Stimulated activated CD4-positive, alpha-beta T cell treated with anti-CD3 and anti-CD28 coated beads, Interleukin-4, amount 100 ng/mL, for 24 hours (primary cell): ENCODE data around the gene MRGPRD.

Source experiments
- DNase-seq: peaks from one replicate; pipeline ENCODE4 v3.0.0-alpha.2; 2020

Gene MRGPRD

DNA sequence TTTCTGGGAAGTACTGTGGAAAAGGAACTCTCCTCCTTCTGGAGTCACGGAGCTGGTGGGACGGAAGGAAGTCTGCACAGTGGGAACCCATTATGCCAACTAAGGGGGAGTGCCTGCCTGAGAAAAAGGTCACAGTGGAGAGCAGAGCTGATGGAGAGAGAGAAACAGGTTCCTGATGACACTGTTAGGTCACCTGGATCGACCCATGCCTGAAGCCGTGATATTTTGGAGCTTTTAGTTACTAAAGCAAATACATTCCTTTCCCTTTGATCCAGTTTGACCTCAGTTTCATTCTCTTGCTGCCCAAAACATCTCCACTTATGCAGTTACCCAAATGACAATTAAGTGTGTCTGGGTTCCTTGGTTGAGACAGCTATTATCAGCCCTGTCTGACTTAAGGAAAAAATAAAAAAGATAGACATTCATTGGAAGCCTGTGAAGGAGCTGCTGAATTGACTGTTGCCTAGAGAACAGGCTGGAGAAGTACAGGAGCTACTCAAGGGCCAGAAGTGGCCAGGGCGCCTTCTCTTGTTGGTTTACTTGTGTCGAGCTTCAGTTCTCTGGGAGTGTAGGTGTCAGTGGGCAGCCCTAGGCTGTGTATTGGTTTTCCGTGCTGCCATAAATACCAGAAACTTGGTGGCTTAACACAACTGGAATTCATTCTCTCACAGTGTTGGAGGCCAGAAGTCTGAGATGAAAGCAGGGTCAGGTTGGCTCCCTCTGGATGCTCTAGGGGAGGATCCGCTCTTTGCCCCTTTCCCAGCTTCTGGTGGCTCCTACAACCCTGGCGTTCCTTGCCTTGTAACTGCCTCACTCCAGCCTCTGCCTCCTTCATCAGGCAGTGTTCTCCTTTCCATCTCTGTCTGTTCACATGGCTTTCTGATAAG is 13.6 kb downstream of the MRGPRD start:
- no peak for DNase-seq

DNA sequence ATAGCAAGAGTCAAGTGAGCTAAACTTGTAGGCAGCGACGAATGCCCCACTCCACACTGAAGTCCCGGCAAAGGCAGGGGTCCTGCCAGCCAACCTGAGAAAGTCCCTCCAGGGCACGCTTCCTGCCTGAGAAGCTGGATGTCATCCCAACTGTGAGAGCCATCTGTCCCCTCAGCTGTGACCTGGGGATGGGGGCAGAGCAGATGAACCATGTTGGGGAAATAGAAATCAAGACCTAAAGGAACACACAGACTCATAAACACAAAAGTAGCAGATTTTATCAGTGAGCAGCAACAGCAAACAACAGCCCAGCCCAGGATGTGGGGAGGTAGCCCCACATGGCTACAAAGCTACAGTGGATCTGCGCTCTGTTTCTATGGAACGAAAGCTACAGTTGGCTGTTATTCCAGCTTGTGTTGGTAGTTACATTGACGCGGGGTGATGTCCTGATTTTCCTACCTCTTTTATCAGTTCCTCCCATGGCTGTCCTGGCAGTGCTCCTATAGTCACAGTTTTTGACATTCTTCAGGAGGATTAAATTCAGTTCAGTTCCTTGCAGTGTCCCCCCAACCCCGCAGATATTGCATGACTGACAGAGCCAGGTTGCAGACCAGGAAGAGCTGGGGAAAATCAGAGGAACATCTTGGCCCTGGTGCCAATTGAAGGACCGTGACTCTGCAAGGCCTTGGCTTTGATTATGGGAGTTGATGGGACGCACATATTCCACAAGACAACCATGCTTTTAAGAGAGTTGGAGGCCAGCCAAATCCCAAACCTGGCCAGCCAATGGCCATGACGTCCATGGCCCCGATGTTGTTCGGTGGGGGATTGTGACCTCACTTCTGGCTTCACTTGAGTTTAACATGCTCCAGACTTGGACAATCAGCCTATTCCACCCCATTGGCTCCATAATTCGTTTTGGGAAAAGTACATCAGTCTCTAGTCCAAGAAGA is 14.6 kb downstream of the MRGPRD start:
- no peak for DNase-seq

DNA sequence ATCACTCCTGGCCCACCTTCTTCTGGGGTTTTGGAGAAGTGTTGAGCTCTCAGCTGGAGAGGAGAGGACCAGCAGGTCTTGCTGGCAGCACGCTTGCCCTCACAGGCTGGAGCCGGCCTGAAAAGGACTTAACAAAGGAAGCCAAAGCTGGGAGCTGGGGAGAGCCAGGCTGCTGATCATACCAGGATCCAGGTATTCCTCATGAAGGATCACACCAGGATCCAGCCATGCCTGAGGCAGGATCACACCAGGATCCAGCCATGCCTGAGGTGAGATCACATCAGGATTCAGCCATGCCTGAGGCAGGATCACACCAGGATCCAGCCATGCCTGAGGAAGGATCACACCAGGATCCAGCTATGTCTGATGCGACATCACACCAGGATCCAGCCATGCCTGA is 17.0 kb downstream of the MRGPRD start:
- DNase-seq, result no peak

DNA sequence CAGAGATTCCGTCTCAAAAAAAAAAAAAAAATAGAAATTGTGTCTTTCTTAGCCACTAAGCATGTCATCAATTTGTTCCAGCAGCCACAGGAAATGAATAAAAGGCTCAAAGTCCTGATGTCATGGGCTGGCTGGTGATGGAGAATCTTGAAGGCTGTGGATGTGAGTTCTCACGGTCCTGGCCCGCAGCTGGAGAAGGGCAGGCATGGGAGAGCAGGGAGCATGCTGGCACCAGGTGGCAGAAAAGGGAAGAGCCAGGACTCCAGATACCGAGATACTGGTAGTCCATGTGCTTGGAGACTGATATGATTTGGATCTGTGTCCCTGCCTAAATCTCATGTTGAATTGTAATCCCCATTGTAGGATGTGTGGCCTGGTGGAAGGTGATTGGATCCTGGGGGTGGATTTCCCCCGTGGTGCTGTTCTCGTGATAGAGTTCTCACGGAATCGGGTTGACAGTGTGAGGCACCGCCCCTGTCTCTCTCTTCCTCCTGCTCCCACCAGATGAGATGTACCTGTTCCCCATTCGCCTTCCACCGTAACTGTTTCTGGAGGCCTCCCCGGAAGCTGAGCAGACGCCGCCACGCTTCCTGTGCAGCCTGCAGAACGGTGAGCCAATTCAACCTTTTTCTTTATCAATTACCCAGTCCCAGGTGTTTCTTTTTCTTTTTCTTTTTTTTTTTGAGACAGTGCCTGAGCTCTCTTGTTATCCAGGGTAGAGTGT is 18.1 kb downstream of the MRGPRD start:
- peak; percentile 15 for DNase-seq

DNA sequence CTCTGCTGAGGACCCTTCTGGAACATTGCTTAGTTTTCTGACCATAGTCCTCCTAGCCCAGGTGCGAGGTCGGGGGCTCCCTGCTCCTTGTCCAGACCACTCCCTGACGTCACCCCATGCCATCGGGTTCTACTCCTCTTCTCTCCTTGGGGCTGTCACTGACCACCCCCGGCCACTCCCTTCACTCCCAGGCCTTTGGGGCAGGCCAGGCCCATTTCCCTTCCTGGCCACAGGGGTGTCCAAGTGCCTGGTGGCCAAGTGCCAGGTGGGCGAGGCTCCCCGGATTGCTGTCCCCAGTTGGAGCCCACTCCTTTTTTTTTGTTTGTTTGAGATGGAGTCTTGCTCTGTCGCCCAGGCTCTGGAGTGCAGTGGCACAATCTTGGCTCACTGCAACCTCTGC is 19.5 kb downstream of the MRGPRD start:
- DNase-seq, result no peak

DNA sequence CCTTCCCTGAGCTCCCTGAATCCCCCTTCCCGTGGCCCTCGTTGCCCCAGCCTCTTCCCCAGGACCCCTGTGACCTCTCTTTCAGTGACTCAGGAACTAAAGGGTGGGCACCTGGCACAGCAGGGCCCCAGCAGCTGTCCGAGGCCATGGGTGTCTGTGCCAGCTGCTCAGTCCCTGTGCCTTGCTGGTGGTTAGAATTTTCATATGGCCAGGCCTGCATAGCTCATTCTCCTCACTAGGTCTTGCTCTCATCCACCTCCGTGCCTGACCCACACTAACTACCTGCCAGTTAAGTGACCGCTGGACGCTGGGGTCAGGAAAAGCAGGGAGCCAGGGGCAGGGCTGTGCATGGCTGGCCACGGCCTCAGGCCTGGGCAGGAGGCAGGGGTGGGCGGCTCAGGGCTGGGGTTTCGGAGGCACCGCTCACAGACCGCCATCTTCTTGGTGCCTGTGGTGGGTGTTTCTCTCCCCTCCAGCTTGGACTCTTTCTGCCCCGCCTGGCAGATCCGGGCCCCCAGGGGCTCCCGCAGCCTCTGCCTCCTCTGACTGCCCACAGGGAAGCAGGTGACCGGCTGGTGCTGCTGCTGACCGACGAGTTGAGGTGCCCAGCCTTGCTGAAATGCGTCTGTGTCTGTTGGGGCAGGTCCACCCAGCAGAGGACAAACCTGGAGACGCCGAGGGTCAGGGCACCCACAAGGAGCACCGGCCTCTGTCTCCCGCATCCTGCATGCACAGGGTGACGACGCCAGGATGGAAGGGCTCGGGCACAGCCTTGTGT is 20.3 kb downstream of the MRGPRD start:
- DNase-seq, result no peak

DNA sequence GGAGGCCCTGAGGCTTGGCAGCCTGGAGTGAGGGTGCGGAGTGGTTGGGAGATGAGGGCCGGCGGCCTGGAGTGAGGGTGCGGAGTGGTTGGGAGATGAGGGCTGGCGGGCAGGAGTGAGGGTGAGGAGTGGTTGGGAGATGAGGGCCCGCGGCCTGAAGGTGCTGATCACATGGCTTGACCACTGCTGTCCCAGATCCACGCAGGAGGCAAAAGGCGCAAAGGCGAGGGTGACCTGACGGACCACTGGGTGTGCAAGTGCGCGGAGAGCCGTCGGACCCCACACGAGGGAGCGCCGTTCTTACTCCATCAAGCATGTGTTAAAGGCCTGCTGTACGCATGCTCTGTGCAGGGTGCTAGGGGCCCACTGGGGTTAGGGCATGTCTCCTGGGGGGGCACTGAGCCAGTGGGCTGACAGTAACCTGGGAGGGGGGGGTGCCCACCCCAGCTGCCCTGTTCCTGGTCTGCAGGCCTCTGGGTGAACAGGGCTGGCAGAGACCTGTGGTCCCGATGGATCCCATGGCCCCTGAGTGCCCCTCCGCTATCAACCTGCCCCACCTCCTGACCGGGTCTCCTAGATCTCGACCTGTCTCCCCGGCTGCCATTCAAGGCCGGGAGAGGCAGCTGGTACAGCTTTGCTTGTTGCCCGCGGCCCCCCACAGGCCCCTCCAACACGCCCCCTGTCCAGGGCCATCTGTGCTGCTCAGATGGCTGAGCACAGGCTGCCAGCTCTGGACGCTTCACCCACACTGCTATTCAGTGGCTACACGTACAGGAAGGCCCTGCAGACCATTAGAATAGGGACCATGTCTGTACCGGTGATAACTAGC is 21.1 kb downstream of the MRGPRD start:
- DNase-seq, result no peak

DNA sequence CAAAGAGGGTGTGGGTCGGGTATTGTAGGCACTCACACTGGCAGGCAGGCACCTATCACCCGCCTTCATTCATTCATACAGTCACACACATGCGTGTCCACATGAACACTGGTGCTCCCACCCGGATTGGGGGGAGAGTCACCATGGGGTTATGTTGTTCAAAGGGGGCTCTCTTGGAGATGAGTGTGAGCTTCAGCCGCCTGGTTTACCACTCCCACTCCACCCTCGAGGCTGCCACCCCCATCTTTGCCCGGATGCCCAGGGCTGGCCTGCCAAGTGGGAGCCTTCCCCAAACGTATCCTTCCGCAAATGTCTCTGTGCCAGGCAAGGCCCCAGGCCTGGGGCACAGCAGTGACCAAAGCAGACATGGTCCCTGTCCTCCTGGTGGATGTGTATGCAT is 22.6 kb downstream of the MRGPRD start:
- DNase-seq, result no peak

DNA sequence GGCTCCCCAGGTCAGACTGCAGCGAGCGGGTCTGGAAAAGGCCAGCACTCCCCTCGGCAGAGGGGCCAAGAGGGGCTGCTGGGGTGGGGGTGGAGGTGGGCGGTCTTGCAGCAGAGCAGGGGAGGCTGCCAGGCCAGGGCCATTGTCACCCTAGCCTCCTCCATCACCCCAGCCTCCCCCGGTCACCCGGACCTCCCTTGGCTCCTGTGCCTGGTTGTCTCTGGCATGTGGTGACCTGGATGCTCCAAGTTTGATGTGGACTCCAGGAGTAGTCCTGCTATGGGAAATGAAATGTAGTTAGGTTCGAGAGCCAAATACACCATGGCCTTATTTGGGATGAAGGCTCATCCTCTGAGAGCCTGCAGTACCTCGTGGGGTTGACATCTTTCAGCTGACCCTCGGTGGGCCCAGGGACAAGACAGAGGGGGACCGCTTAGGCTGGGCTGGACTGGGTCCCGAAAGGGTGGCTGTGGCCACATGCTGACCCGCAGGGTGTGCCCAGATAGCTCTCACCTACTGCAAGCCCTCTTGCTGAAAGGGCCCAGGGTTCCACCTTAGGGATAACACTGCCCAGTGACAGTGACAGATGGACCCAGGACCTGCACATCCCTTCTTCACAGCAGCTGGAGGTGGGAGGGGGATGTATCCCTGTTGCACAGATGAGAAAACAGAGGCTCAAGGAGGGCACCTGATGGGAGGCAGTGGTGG is 24.1 kb downstream of the MRGPRD start:
- no peak for DNase-seq

DNA sequence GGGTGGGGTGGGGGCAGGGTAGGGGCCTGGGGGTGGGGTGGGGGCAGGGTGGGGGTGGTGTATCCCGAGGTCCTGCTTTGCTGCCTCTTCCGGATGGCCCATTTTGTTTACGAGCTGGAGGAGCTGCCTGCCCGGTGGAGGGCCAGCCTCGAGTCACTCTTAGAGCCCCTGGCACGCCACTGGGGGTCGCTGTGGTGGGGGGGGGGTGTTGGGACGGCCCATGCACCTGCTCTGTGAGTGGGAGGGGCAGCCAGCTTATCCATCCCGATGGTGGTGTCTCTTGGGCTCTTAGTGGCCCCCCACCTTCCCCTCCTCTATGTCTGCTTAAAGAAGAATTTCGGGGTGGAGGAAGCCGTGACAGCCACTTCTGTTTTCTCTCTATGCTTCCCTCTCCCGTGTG is 24.6 kb downstream of the MRGPRD start:
- DNase-seq, result peak; percentile 22

DNA sequence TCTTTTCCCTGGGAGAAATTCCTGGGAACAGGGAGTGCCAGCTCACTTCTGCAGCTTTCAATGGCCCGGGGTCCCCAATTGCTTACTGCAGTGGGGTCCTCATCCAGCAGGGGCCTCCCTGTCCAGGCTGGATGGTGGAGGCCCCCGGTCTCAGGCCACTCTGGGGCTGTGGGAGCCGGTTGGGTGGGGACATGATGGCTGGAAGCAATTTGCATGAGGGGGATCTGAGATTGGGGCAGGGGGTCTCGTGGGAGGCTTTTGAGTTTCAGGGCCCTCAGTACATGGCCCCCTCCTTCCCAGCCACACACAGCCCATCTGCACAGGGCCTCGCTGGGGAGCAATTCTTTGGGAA is 25.2 kb downstream of the MRGPRD start:
- DNase-seq, result no peak

DNA sequence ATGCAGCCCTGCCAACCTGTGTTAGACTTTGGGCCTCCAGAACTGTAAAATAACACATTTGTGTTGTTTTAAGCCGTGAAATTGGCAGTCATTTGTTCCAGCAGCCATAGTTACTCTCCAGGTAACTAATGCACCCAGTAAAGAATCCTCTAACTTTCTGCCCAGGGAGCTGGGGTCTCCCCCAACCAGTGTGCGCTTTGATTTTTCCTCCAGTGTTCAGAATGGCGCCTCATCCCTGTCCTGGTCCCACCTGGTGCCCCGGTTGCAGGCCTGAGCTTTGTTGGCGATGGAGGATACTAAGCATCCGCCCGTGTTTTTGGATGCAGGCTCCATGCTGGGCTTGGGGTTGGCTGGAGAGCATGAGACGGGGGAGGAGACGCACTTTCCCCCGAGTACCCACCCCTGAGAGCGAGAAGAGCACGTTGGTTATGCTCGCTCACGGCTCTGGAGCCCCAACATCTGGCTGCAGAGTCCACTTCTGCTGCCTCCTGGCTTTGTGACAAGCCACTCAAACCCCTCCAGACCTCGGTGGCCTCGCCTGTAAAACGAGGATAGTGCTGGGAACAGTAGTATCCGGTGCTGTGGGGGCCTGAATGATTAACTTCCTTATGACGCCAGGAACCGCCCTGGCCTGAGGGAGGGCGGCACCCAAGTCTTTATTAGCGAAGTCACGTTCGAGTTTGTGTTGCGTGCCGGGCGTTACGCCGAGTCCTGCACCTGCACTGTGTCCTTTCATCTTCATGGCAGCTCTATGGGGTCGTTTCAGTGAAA is 25.8 kb downstream of the MRGPRD start:
- DNase-seq, result no peak

DNA sequence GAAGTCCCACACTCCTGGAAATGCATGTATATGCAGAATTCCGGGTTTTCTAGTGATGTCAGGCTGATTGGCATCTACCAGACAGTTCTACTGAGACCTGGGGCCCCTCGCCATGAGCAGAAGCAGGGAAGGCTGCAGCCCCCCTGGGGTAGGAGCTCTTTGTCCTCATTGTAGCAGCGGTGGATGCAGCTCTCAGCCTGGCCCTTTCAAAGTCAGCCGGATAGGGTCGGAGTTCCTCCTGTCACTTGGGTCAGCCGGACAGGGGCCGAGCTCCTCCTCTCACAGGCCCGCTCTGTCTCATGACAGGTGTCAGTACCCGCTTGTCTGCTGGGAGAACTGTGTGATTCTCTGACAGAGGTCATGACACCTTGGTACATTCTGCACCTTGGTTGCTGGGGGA is 30.0 kb downstream of the MRGPRD start:
- no peak for DNase-seq

DNA sequence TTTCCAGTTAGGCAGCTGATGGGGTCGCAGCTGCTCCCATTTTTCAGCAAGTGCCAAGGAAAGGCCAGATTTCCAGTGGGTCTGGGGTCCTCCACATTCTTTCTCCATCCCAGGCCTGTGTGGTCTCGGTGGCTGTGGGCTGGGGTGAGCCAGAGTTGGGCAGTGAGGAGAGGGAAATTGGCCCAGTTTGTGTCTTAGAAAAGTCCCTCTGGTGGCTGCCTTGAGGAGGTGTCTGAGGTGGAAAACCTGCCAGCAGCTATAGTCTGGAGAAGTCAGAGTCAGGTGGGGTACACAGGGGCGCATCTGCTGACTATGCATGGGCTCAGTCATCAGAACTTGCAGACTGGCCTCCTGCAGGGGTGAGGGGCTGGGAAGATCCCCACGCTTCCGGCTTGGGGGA is 30.5 kb downstream of the MRGPRD start:
- DNase-seq, result no peak

DNA sequence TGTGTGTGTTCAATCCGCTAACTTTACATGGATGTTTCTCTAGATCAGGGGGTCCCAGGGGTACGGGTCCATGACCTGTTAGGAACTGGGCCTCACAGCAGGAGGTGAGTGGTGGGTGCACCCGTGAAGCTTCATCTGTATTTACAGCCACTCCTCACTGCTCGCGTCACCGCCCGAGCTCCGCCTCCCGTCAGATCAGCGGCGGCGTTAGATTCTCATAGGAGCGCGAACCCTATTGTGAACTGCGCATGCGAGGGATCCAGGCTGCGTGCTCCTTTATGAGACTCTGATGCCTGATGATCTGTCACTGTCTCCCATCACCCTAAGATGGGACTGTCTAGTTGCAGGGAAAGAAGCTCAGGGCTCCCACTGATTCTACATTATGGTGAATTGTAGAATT is 31.9 kb downstream of the MRGPRD start:
- DNase-seq, result no peak

DNA sequence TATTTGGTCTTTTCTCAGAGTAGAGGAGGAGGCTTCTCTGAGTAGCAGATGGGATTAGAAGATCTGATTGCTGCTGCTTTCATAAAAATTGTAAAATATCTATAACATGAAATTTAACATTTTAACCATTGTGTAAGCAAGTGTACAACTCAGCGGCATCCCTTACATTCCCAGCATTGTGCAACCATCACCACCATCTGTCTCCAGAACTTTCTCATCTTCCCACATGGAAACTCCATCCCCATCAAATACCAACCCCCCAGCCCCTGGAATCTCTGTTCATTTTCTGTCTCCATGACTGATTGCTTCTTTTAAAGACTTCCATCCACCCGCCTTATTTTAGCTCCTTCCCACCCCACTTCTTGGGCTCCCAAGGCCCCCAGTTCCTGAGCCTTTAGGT is 32.3 kb downstream of the MRGPRD start:
- DNase-seq, result no peak

DNA sequence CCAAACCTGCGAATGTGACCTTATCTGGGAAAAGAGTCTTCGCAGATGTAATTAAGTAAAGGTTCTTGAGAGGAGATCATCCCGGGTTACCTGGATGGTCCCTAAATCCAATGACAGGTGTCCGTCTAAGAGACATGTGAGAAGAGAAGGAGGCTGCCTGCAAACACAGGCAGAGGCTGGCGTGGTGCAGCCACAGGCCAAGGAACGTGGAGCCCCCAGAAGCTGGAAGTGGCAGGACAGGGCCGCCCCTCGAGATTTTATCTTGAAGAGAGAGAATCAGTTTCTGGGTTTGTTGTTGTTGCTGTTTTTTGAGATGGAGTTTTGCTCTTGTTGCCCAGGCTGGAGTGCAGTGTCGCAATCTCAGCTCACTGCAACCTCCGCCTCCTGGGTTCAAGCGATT is 33.6 kb downstream of the MRGPRD start:
- DNase-seq, result no peak

DNA sequence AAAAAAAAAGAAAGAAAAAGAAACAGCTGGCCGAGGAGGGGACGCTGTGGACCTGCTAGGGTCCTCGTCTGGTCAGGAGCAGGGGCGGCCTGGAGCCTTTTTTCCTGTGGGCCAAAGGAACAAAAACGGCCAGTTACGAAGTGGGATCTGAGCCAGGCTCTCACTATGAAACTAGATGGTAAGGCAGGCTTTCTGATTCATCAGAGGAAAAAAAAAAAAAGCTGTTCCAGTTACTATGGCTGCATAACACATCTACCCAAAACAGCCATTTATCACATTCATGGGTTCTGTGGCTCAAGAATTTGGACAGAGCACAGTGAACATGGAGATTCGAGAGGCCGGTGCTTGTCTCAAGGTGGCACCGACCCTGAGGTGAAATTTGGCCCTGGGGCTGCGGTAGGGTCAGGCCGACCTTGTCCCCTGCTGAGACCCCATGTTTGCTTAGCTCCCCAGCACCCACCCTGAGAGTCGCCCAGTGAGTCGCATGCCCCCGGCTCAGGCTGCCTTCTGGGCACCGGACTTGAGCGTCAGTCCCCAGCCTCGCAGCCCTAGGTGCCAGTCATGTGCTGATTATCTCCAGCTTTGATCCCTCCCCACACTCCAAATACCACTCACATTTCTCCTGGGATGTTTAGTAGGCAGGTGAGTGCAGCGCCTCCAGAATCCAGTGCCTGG is 34.2 kb downstream of the MRGPRD start:
- no peak for DNase-seq

DNA sequence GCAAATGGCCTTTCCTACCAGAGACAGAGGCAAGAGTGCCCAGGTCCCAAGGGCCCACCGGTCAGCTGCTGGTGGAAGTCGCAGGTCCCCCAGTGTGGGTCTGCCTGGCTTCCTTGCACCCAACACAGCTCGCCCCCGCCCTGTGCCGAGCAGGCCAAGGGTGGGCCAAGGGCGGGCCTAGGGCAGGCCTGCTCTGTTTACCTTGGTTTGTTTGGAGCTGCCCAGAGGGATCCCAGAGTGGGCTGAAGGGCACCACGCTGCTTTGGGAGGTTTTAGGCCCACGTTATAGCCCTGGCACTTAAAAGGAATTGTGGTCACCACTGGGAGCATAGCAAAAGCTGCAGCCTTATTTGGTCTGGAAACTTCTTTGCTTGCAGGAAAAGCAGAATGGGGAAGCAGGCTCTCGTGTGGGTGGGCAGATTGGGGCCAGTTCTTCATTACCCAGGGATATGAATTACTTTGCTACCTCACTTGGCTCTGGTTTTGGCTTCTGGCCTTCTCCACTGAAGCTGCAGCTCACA is 38.0 kb downstream of the MRGPRD start:
- DNase-seq, result no peak
